Measurements from ENCODE around the gene SMC3.

SMC3 gene

DNA sequence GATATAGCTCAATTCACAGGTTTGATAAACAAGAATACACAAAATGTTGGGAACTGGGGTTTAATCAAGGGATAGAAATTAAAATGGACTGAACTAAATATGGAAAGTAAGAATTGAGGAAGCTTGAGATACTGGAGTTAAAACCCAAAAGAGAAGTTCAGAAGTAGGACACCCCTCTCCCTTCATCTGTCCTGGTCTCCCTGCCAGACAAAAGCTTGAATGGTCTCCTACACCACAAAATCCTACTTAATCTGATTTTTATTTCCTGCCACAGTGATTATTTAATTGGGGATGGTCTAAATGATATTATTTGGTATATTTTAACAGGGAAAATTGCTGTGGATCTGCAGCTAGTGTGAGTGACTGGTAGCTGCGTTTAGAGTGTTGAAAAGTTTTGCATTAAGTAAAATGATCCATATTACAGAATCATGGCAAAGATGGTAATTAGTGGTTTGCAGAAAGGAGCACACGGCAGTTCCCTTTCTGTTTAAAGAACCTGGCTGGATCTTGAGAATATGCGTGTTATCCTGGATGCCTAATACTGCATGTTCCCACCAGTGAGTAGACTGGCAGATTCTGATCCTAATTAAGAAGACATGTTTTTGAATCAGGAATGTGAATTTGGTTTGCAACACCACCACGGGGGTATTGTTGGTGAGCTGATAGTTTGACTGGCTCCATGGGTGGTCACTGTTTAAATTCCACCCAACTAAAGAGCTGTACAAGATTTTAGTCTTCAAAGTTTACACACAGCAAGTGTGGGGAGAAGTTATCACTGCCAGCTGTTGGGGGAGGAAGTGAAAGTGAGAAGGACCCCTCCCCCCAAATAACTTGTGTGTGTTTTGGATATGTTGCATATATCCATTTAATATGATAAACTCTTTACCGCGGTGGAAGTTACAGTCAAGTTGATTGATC, 82.1 kb downstream of the SMC3 start:
- no peak for DNase-seq

DNA sequence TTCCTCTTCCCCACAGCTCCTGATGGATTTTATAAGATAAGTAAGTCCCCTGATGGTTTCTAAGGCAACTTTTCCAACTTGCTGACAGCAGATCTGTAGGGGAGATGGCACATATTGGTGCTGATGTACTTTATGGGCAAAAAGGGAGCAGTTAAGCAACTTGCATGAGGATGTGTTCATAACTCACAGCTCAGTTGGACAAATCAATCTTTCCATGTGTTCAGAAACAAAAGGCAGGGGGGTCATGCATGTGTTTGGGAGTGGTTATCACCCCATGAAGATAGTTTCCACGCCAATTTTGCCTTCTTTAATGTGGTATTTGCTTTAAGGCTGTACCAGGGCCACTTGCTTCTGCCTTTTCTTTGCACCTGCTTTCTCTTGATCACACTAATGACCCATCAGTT, 82.8 kb downstream of the SMC3 start:
- no peak for DNase-seq

GRCh38 chr10:110651044-110651958, 83.8 kb downstream of the SMC3 start:
- DNase-seq = peak in 1 of 2 experiments; percentile 28

DNA sequence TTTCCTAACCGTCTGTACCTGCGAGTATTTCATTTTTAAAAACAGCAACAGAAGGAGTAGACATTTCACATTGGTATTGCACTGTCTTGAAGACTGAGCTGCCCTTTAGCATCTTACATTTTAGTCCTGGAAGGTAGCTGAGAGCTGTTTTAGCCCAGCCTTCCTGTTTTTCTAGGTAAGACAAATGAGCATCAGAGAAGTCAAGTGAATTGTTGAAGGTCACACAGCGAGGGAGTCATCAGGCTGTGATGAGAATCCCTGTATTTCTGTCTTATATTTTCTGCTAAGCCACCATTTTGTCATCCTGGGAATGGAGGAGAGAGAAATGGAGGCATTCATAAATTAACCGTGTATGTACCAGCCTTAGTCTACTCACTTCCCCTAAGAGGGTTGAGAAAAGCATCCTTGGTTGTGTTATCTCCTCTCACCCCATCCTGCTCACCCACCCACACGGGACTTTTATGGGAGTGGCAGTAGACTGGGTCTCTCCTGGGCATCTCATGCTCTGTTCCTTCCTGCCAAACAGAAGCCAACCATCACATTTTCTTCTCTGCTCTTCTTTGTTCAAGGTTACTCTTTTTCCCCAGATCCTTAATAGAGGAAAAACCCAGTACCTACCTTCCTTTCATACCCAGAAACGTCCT, 85.1 kb downstream of the SMC3 start:
- no peak for DNase-seq

Data from NCI-H524 (cell line).